Pancreas (tissue), 10 donors: ENCODE measurements around the gene KLHL24. TPM values are rescaled to one million over a fixed set of nuclear protein-coding genes. Genes with fewer than 3 reads are reported as not detected.
"Not testable (repeated sequence)": the region's sequence is repeated elsewhere in the genome, so short reads cannot be mapped to it uniquely, and the experiment has no call there.

Source experiments
- ATAC-seq, 4 donors: fragments of 200-7000 bp; cut with Tn5 transposase; one replicate each; pipeline versions ENCODE4 v1.8.0 to v1.9.1; 2020; ENCODE audit warnings: mild to moderate bottlenecking in 4 of 4, moderate library complexity in 4 of 4
- DNase-seq, 6 donors: peaks; one replicate each; pipeline ENCODE4 v3.0.0-alpha.2; 2020
- FAIRE-seq: peaks from 2 replicates; lab custom pipeline; 2012; peaks lifted over from hg19 to GRCh38; lab: Jason Lieb, UNC
- H3K27ac ChIP-seq, 4 donors: fragments of 200-600 bp; sonication (generic); 1 replicate in 3 of 4; 2 replicates in 1 of 4; pipeline versions ENCODE4 v1.5.0 to v1.8.0; 2020
- H3K27me3 ChIP-seq, 4 donors: fragments of 200-600 bp; one replicate each; pipeline ENCODE4 v1.8.0; 2021
- H3K36me3 ChIP-seq, 3 donors: fragments of 200-600 bp; sonication (generic) in 1 of 3; one replicate each; pipeline versions ENCODE4 v1.5.0 to v1.8.0; 2020 to 2021
- H3K4me1 ChIP-seq, 3 donors: fragments of 200-600 bp; one replicate each; pipeline ENCODE4 v1.8.0; 2021
- H3K4me3 ChIP-seq, 4 donors: fragments of 200-600 bp; sonication (generic) in 2 of 4; one replicate each; pipeline versions ENCODE4 v1.5.0 to v1.8.0; 2020 to 2021
- H3K9me3 ChIP-seq, 4 donors: fragments of 200-600 bp; one replicate each; pipeline ENCODE4 v1.8.0; 2021
- CTCF ChIP-seq, 4 donors: fragments of 200-600 bp; sonication (generic) in 3 of 4; IDR thresholded peaks; one replicate each; pipeline versions ENCODE4 v1.5.0 to v1.8.0; 2021; ENCODE audit warnings: antibody characterized with exemption in 4 of 4
- WGBS, 2 donors: extraction: QIAGEN DNeasy Blood & Tissue Kit; methylation state at CpG; one replicate each; pipeline ENCODE4 v1.1.7; 2013; 5-methylcytosine and 5-hydroxymethylcytosine counted together
- intact Hi-C, 3 donors: fragments of 100-400 bp; cut with DNase I; formaldehyde crosslinking; loops; one replicate each; pipeline versions ENCODE4 v1.11.1 to v1.14.2; 2022
- polyA plus RNA-seq, 2 donors: library from polyadenylated mRNA; stranded (reverse); fragments of 200-250 nt; gene quantifications; one replicate each; pipeline ENCODE4 v1.2.3, GENCODE V29; 2013
- total RNA-seq, 6 donors: library from RNA; stranded (reverse); fragmentation: NEBNext Ultra II Directional in 4 of 6; extraction: Animal tissue kit (Norgen Biotek cat#: 25700) in 4 of 6; gene quantifications; one replicate each; pipeline versions ENCODE4 v1.2.1 to v1.2.4, GENCODE V29; 2021 to 2023
- donor health status: healthy with polysubstance abuse.
- donor health status: DM: no; HTN: no; CAD: no; lungs with moderate emphysema.
- donor health status: DM: no; HTN: no; CAD: no.
- donor health status: control.
- donor health status: control.
- donor health status: Bipolar disorder and iron deficiency.
- donor health status: DM: yes; HTN: yes; CAD: no.
- donor health status: DM: no; HTN: no; CAD: no.
- donor health status: DM: no; HTN: no; CAD: no.
- donor health status: DM: yes; HTN: yes; CAD: no.

Gene KLHL24
- total and polyA plus RNA-seq, 8 donors, result 5.7 to 40.8 (median 23.9) TPM

GRCh38 chr3:183635107-183635430, 354 bp upstream of the KLHL24 start:
- intact Hi-C loops, result no loop called here
- Histone ChIP-seq H3K4me1 (peaks cover 6 to 20% (median 11%) of the 10 kb centered on the region in 3 donors), H3K4me3 (peak overlapping the region; percentile 83 to 99 (median 90)), H3K36me3 (no peaks in the 10 kb centered on the region), H3K9me3 (no peaks in the 10 kb centered on the region), H3K27me3 (no peaks in the 10 kb centered on the region), H3K27ac (peak overlapping the region; percentile 96 to 99 (median 98))
- 1 to 2% methylated on average over 9 of the region's 9 CpGs for WGBS, 2 donors
- FAIRE-seq (no peak), DNase-seq (no peak), ATAC-seq (peak; percentile 0 to 2 (median 1))
- no peak for TF ChIP-seq CTCF (IDR thresholded peaks at IDR 0.05)

- peak; percentile 45 for FAIRE-seq
- WGBS, 2 donors, result 0% methylated on average over 72 to 84 of the region's 84 CpGs
Observed at GRCh38 chr3:183636221-183637105, 1.0 kb downstream of the KLHL24 start.

GRCh38 chr3:183637106-183637486, 1.7 kb downstream of the KLHL24 start:
- no peaks in the 10 kb centered on the region for H3K36me3 ChIP-seq
- intact Hi-C loops, result no loop called here
- 5 to 8% methylated on average over 6 of the region's 6 CpGs for WGBS, 2 donors
- H3K27me3 ChIP-seq, result no peaks in the 10 kb centered on the region
- peak overlapping the region; percentile 96 to 99 (median 98) for H3K27ac ChIP-seq
- H3K4me3 ChIP-seq, result peak overlapping the region; percentile 83 to 99 (median 90)
- no peak for TF ChIP-seq CTCF (IDR thresholded peaks at IDR 0.05)
- no peak for ATAC-seq
- H3K9me3 ChIP-seq, result no peaks in the 10 kb centered on the region
- no peak for DNase-seq
- FAIRE-seq, result no peak
- peaks cover 6 to 20% (median 11%) of the 10 kb centered on the region in 3 donors for H3K4me1 ChIP-seq

More at GRCh38 chr3:183636221-183637105, 1.0 kb downstream of the KLHL24 start:
- H3K27me3 ChIP-seq, result no peaks in the 10 kb centered on the region
- intact Hi-C loops, result no loop called here
- no peaks in the 10 kb centered on the region for H3K36me3 ChIP-seq
- TF ChIP-seq CTCF (IDR thresholded peaks at IDR 0.05), result no peak
- DNase-seq (peak; percentile 89 to 97 (median 93)), ATAC-seq (peak; percentile 85 to 92 (median 86))
- H3K4me3 ChIP-seq, result peak overlapping the region; percentile 83 to 99 (median 90)
- H3K27ac ChIP-seq, result peak overlapping the region; percentile 96 to 99 (median 98)
- H3K9me3 ChIP-seq, result no peaks in the 10 kb centered on the region
- peaks cover 6 to 20% (median 11%) of the 10 kb centered on the region in 3 donors for H3K4me1 ChIP-seq

GRCh38 chr3:183637633-183638032, 2.2 kb downstream of the KLHL24 start:
- H3K36me3 ChIP-seq, H3K27me3 ChIP-seq, intact Hi-C loops, ATAC-seq, FAIRE-seq, DNase-seq, H3K9me3 ChIP-seq: not testable (repeated sequence)
- 73 to 78% methylated on average over 14 of the region's 14 CpGs for WGBS, 2 donors
- H3K4me3 ChIP-seq, result peak overlapping the region in 2 of 4 donors; percentile 85 to 99
- H3K27ac ChIP-seq, result peak overlapping the region; percentile 96 to 99 (median 98)
- H3K4me1 ChIP-seq, result peaks cover 6 to 20% (median 11%) of the 10 kb centered on the region in 3 donors

- Histone ChIP-seq H3K9me3 (no peaks in the 10 kb centered on the region), H3K4me1 (peaks cover 6 to 22% (median 11%) of the 10 kb centered on the region in 3 donors), H3K4me3 (peak overlapping the region in 1 of 4 donors; percentile 85), H3K27me3 (no peaks in the 10 kb centered on the region), H3K27ac (peak overlapping the region in 1 of 4 donors; percentile 98), H3K36me3 (no peaks in the 10 kb centered on the region)
- 51 to 54% methylated on average over 6 of the region's 6 CpGs for WGBS, 2 donors
- intact Hi-C loops, result no loop called here
- ATAC-seq (no peak), DNase-seq (no peak), FAIRE-seq (no peak)
- TF ChIP-seq CTCF (IDR thresholded peaks at IDR 0.05), result no peak
Observed at GRCh38 chr3:183638101-183638852, 2.9 kb downstream of the KLHL24 start.

- H3K27me3 ChIP-seq, DNase-seq, ATAC-seq, H3K36me3 ChIP-seq, intact Hi-C loops, H3K4me3 ChIP-seq, H3K9me3 ChIP-seq, H3K27ac ChIP-seq, FAIRE-seq: not testable (repeated sequence)
- WGBS, 2 donors, result 80 to 89% methylated on average over 10 to 11 of the region's 11 CpGs
- peaks cover 6 to 23% (median 11%) of the 10 kb centered on the region in 3 donors for H3K4me1 ChIP-seq
Observed at GRCh38 chr3:183640635-183641034, 5.2 kb downstream of the KLHL24 start.
